ENCODE results near the gene PRPF40A. TPM values are rescaled to one million over a fixed set of nuclear protein-coding genes. Genes with fewer than 3 reads are reported as not detected.

Gene PRPF40A
- total and polyA plus RNA-seq, 8 donors = 11.3 to 185 (median 71.7) TPM

DNA sequence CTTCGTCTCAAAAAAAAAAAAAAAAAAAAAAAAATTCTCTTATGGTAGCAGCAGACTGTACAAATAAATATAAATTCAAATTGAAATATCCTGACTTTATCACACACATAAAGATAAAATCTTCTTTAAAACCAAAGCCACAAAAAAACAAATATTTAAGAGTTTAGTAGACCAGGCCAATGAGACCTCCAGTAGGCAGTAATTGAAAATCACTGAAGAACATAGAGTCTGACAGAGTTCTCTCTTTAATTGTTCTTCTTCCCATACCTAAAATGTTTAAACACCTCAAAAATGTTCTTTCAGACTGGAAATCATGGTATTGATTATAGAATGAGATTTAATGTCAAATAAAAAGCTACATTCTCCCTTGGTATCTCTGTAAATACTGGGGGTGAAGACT, 20.8 kb downstream of the PRPF40A start:
- intact Hi-C loops (cut with DNase I; ENCODE audit: low total_unique reads) = no loop called here
- TF ChIP-seq POLR2A (IDR thresholded peaks at IDR 0.05) = no peak
- no peak for TF ChIP-seq POLR2AphosphoS5 (IDR thresholded peaks at IDR 0.05)
- TF ChIP-seq EP300 (IDR thresholded peaks at IDR 0.05) = no peak
- TF ChIP-seq, protein P1, sequence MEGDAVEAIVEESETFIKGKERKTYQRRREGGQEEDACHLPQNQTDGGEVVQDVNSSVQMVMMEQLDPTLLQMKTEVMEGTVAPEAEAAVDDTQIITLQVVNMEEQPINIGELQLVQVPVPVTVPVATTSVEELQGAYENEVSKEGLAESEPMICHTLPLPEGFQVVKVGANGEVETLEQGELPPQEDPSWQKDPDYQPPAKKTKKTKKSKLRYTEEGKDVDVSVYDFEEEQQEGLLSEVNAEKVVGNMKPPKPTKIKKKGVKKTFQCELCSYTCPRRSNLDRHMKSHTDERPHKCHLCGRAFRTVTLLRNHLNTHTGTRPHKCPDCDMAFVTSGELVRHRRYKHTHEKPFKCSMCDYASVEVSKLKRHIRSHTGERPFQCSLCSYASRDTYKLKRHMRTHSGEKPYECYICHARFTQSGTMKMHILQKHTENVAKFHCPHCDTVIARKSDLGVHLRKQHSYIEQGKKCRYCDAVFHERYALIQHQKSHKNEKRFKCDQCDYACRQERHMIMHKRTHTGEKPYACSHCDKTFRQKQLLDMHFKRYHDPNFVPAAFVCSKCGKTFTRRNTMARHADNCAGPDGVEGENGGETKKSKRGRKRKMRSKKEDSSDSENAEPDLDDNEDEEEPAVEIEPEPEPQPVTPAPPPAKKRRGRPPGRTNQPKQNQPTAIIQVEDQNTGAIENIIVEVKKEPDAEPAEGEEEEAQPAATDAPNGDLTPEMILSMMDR (IDR thresholded peaks at IDR 0.05) = no peak
- whole genome bisulfite sequencing, 5 donors = 77 to 100% (median 89%) methylated on average over 1 of the region's 1 CpG

DNA sequence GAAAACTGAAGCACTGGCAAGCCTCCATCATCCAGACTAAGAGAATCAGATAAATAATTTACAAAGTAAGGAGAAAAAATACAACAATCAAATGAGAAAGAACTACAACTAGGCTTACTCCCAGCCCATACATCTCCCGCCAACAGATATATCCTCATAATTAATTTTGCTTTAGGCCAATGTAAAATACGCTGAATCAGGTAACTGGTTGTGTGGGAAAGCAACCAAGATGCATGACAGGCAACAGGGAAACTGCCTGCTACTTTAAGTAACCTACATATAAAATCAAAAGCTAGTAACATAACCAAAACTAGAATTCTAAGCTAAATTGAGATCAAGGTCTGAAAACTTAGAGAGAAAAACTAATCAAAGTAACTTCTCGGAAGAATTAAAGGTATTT, 21.5 kb downstream of the PRPF40A start:
- intact Hi-C loops (cut with DNase I; ENCODE audit: low total_unique reads) = no loop called here
- DNase-seq = no peak
- WGBS, 5 donors = 93 to 98% (median 97%) methylated on average over 3 of the region's 3 CpGs
- peaks cover 0 to 27% (median 18%) of the 10 kb centered on the region in 4 donors for H3K36me3 ChIP-seq
- no peak overlapping the region for H3K27ac ChIP-seq
- peaks cover 0 to 8% (median 4%) of the 10 kb centered on the region in 4 donors for H3K4me1 ChIP-seq
- TF ChIP-seq POLR2AphosphoS5 (IDR thresholded peaks at IDR 0.05) = no peak
- TF ChIP-seq, protein P1 (IDR thresholded peaks at IDR 0.05) = no peak
- TF ChIP-seq POLR2A (IDR thresholded peaks at IDR 0.05) = no peak
- TF ChIP-seq EP300 (IDR thresholded peaks at IDR 0.05) = no peak
- H3K27me3 ChIP-seq = no peaks in the 10 kb centered on the region
- H3K4me3 ChIP-seq = no peak overlapping the region
- H3K9me3 ChIP-seq = no peaks in the 10 kb centered on the region

More for the DNA sequence above, 20.8 kb downstream of the PRPF40A start:
- Histone ChIP-seq H3K4me3 (no peak overlapping the region), H3K36me3 (peaks cover 0 to 32% (median 21%) of the 10 kb centered on the region in 4 donors), H3K9me3 (peaks cover 0 to 4% (median under 1%) of the 10 kb centered on the region in 4 donors), H3K4me1 (peaks cover 0 to 8% (median 4%) of the 10 kb centered on the region in 4 donors), H3K27me3 (no peaks in the 10 kb centered on the region), H3K27ac (no peak overlapping the region)
- no peak for DNase-seq

DNA sequence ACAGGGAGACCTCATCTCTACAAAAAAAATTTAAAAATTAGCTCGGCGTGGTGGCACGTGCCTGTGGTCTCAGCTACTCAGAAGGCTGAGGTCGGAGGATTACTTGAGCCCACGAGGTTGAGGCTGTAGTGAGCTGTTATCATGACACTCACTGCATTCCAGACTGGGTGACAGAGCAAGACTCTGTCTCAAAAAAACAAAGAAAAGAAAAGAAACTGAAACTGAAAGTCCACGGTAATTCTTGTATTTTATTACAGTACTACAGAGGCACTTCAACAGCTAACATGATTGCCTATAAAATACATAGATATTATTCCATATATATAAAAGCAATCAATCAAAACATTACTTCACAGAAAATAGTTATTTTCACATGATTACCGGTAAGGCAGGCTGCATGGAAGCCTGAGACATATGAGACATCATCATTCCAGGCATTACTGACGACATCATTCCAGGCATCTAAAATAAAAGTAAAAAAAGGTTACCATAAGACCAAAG, 23.1 kb downstream of the PRPF40A start:
- no peaks in the 10 kb centered on the region for H3K27me3 ChIP-seq
- H3K4me3 ChIP-seq = peak overlapping the region in 3 of 4 donors; percentile 0 to 9 (median 7)
- intact Hi-C loops (cut with DNase I; ENCODE audit: low total_unique reads) = no loop called here
- 51 to 70% (median 64%) methylated on average over 8 of the region's 8 CpGs for WGBS, 5 donors
- no peak for TF ChIP-seq POLR2A (IDR thresholded peaks at IDR 0.05)
- TF ChIP-seq, protein P1 (IDR thresholded peaks at IDR 0.05) = no peak
- no peak for TF ChIP-seq POLR2AphosphoS5 (IDR thresholded peaks at IDR 0.05)
- TF ChIP-seq EP300 (IDR thresholded peaks at IDR 0.05) = no peak
- peaks cover 0 to 30% (median 19%) of the 10 kb centered on the region in 4 donors for H3K36me3 ChIP-seq
- no peaks in the 10 kb centered on the region for H3K9me3 ChIP-seq
- H3K27ac ChIP-seq = peak overlapping the region in 2 of 5 donors; percentile 24 to 62
- DNase-seq = peak in 1 of 2 donors; percentile 8
- peaks cover 0 to 8% (median 1%) of the 10 kb centered on the region in 4 donors for H3K4me1 ChIP-seq

DNA sequence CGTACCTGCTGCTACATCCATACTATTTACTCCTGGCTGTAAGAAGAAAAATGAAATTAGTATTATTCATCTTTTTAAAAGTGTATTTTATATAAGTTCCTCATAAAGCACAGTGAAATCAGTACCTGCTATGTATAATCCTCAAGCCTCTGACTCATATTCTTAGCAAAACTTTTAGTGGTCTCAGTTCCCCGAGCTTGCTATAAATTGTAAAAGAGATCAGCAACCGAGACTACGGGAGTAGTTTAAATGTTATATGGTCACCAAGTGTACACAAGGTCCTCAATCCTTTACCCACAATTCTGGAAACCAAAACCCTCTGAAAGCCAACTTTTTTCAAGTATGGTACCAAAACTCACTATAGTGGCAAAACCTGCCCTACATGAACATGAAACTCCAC, 24.2 kb downstream of the PRPF40A start:
- Histone ChIP-seq H3K27me3 (no peaks in the 10 kb centered on the region), H3K36me3 (peaks cover 0 to 33% (median 22%) of the 10 kb centered on the region in 4 donors), H3K4me3 (no peak overlapping the region), H3K4me1 (peaks cover 0 to 8% (median 1%) of the 10 kb centered on the region in 4 donors), H3K9me3 (no peaks in the 10 kb centered on the region), H3K27ac (no peak overlapping the region)
- TF ChIP-seq, protein P1 (IDR thresholded peaks at IDR 0.05) = no peak
- TF ChIP-seq EP300 (IDR thresholded peaks at IDR 0.05) = no peak
- no peak for TF ChIP-seq POLR2A (IDR thresholded peaks at IDR 0.05)
- TF ChIP-seq POLR2AphosphoS5 (IDR thresholded peaks at IDR 0.05) = no peak
- no peak for DNase-seq
- intact Hi-C loops (cut with DNase I; ENCODE audit: low total_unique reads) = no loop called here
- WGBS, 5 donors = 85 to 91% (median 88%) methylated on average over 4 of the region's 4 CpGs

Measured in stomach (tissue), 9 donors.